Right forelimb (tissue), 1 donor: ENCODE data around the gene SLC4A7.
"Not testable (repeated sequence)": the region's sequence is repeated elsewhere in the genome, so short reads cannot be mapped to it uniquely, and the experiment has no call there.

Source experiments
- DNase-seq: peaks from one replicate; pipeline ENCODE4 v3.0.0-alpha.2; 2018

The SLC4A7 gene

GRCh38 chr3:27484015-27484844, at the start of gene SLC4A7:
TSS of gene SLC4A7 (minus strand) at chr3:27484384. CDS start at chr3:27484126, 258 bp downstream.
- peak; percentile 99 for DNase-seq

- DNase-seq = no peak
Observed at GRCh38 chr3:27533261-27533607, 49.0 kb upstream of the SLC4A7 start.

- DNase-seq = no peak
Observed at GRCh38 chr3:27532426-27533260, 48.5 kb upstream of the SLC4A7 start.

- not testable (repeated sequence) for DNase-seq
Observed at GRCh38 chr3:27531193-27531751, 47.1 kb upstream of the SLC4A7 start.

GRCh38 chr3:27528791-27529190, 44.6 kb upstream of the SLC4A7 start:
- no peak for DNase-seq

GRCh38 chr3:27526614-27527315, 42.6 kb upstream of the SLC4A7 start:
- DNase-seq = no peak

GRCh38 chr3:27521872-27522265, 37.7 kb upstream of the SLC4A7 start:
- DNase-seq = no peak

- no peak for DNase-seq
Observed at GRCh38 chr3:27521179-27521871, 37.1 kb upstream of the SLC4A7 start.

GRCh38 chr3:27511724-27512422, 27.7 kb upstream of the SLC4A7 start:
- no peak for DNase-seq

GRCh38 chr3:27509376-27509775, 25.2 kb upstream of the SLC4A7 start:
- no peak for DNase-seq

GRCh38 chr3:27508424-27508823, 24.2 kb upstream of the SLC4A7 start:
- no peak for DNase-seq

GRCh38 chr3:27507515-27508266, 23.5 kb upstream of the SLC4A7 start:
- DNase-seq = no peak

GRCh38 chr3:27507111-27507510, 22.9 kb upstream of the SLC4A7 start:
- DNase-seq = no peak

- DNase-seq = no peak
Observed at GRCh38 chr3:27504749-27505148, 20.6 kb upstream of the SLC4A7 start.

- no peak for DNase-seq
Observed at GRCh38 chr3:27503526-27503925, 19.3 kb upstream of the SLC4A7 start.

GRCh38 chr3:27501759-27502158, 17.6 kb upstream of the SLC4A7 start:
- DNase-seq = no peak

GRCh38 chr3:27500986-27501385, 16.8 kb upstream of the SLC4A7 start:
- no peak for DNase-seq

GRCh38 chr3:27500035-27500434, 15.9 kb upstream of the SLC4A7 start:
- DNase-seq = no peak

GRCh38 chr3:27494784-27495183, 10.6 kb upstream of the SLC4A7 start:
- DNase-seq = no peak

GRCh38 chr3:27488821-27489220, 4.6 kb upstream of the SLC4A7 start:
- DNase-seq = no peak

GRCh38 chr3:27487383-27487782, 3.2 kb upstream of the SLC4A7 start:
- DNase-seq = no peak
